CMK (cell line): Measurements from ENCODE around the gene HPS3.

Experiments used
- DNase-seq: peaks from one replicate; pipeline ENCODE4 v3.0.0-alpha.2; 2010; ENCODE audit warnings: low read depth

Gene HPS3

GRCh38 chr3:149120051-149120972 is 9.1 kb upstream of the HPS3 start:
- no peak for DNase-seq

DNA sequence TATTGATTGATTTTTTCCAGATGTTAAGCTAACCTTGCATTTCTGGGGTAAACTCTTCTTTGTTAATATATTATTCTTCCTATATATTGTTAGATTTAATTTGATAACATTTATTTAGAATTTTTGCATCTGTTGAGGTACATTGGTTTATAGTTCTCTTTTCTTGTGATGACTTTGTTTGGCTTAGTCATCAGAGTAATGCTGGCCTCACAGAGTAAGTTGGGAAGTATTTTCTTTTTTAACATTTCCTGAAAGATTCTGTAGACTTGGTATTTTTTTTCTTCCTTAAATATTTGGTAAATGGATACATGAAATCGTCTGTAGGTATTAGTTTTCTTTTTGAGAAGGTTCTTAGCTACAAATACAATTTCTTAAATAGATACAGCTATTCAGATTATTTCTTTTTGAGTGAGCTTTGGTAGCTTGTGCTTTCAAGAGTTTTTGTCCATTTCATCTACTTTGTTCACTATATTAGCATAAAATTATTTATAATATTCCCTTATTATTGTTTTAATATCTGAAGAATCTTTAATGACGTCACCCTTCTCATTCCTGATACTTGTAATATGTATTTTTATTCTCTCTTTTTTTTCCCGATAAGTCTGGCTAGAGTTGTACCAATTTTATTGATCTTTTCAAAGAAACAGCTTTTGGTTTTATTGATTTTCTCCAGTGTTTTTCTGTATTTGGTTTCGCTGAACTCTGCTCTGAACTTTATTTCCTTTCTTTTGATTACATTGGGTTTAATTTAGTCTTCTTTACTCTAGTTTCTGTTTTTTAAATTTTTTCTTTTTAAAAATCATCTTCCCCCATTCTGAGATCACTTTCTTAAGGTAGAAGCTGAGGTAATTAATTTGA is 6.5 kb upstream of the HPS3 start:
- DNase-seq: no peak

GRCh38 chr3:149128821-149129220 is 617 bp upstream of the HPS3 start:
- DNase-seq: no peak

GRCh38 chr3:149131589-149131988 is 2.2 kb downstream of the HPS3 start:
- no peak for DNase-seq

- no peak for DNase-seq
These were observed 5.1 kb downstream of the HPS3 start for GRCh38 chr3:149134575-149134974.

DNA sequence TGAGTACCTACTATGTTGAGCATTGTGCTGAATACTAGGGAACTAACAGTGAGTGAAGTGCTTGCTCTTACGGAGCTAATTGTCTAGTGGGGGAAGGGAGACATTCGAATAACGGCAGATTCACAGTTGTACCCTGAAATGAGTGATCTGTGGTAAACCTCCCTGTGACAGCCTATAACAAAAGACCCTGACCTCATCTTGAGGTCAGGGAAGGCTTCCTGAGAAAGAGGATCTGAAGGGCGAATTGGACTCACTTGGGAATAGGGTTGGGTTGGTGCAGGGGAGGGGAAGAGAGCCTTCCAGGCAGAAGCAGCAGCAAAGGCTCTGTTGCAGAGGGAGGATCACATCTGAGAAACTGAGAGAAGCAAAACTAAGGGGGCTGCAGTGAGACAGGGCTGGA is 13.2 kb downstream of the HPS3 start:
- DNase-seq: no peak

DNA sequence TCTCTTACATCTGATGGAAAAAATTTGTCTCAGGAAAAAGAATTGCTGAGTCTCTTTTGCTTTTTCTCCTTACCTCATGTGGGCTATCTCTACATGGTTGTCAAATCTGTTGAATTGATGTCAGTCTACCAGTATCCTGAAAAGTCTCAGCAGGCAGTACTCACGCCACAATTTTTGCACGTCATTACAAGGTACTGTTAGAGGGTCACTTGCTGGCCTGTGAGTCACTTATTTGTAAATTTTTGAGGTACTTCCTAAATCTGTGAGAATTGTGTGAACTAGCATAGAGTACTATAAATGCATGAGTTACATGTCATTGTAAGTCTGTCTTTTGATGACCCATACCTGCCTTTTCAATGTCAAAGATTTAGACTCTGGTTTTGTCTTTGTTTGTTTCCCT is 15.9 kb downstream of the HPS3 start:
- no peak for DNase-seq

DNA sequence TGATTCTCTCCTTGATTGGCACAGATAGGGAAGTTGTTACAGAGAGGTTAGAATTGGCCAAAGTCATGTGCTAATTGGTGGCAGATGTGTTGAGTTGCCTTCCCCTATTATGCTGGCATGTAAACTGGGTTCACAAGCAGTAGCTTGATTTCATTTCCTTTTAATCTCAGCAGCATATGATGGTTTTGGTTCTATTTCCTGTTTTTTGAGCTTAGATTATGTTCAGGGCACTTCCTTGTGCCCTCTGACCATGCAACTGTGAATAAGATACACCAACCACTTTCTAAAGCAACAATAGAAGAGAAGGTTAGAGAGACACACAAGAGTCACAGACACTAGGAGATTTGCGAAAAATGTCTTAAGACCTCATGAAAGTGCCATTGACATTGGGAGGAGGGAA is 16.5 kb downstream of the HPS3 start:
- no peak for DNase-seq

- no peak for DNase-seq
These were observed 21.0 kb downstream of the HPS3 start for GRCh38 chr3:149150436-149150835.

DNA sequence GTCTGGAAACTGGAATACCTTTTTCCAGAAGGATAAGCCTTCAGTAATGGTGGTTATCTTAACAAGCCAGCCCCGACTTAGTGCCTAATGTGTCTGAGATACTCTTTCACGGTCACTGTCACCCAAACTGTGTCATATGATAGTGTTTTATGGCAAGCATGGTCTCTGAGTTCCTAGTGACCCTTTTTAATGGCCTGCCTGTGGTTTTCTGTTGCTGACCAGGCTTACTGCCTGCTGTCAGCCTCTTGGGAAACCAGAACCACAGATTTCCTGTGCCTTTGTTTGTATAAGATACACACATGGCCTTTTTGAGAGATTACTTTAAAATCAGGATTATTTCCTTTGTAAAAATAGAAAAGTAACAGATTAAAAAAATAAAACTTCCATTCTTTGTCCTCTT is 22.4 kb downstream of the HPS3 start:
- DNase-seq: peak; percentile 24

GRCh38 chr3:149152420-149152819 is 23.0 kb downstream of the HPS3 start:
- no peak for DNase-seq

DNA sequence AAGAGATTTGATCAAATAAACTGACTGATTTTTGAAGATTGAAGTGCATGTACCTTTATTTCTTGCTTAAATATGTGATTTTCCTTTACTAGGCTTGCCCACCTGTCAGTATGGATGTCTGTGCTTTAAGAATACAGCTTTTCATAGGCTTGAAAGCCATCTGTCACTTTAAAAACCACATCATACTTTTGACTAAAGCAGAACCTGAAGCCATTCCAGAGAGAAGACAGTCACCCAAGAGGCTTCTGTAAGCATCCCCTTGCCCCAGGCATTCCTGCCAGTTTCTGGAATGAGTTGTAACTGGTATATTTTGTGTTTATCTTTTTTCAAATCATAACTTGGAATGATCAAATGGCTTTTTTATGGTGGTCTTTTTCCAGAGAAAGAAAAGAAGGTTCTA is 24.0 kb downstream of the HPS3 start:
- no peak for DNase-seq

DNA sequence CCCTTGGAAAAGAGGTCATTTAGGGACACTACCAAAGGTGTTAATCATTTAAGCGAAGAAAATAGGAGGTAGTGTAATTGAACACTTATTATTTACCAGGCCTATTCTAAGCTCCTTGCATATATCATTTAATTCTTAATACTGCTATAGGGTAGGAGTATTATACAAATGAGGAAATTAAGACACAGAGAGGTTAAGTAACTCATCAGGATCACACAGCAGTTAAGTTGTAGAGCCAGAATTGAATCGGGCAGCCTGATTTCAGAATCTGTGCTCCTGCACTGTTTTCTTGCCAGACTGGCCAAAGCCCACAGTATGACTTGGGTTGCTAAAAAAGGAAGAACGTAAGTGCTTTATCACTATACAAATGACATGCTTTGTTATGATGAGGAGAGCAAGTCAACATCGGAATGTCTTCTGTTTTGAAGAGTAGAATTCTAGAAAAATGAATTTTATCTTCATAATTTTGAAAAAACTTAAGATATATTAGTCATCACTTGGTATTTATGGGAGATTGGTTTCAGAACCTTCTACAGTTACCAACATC is 31.4 kb downstream of the HPS3 start:
- no peak for DNase-seq

DNA sequence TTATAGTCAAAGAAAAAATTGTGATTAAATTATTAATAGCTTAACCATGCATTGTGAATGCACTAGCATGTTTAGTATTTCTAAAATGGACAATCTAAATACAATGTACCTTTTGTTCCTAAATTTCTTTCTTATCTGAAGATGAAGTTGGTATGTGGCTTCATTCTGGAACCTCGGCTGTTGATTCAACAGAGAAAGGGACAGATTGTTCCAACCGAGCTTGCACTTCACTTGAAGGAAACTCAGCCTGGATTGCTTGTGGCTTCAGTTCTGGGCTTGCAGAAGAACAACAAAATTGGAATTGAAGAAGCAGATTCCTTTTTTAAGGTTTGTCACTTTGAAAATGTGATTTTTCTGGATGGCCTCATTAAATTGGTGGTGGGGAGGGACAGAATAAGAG is 32.6 kb downstream of the HPS3 start:
- DNase-seq: no peak

GRCh38 chr3:149163066-149163465 is 33.6 kb downstream of the HPS3 start:
- no peak for DNase-seq

DNA sequence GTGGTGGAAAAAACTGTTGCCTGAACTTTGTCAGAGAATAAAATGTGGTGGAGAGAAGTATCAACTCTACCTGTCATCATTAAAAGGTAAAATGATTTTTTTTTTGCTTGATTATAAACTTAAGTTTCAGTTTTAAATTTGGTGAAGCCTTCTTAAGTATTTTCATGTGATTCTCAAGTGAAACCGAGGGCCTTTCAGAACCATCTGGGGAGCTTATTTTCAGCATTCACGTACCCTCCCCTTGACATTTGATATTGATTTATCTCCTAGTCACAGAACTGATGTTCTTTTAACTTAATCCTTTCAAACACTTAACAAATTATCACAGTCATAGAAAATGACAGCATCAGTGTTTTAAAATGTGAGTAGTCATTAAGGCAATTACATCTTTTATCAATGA is 38.5 kb downstream of the HPS3 start:
- no peak for DNase-seq

DNA sequence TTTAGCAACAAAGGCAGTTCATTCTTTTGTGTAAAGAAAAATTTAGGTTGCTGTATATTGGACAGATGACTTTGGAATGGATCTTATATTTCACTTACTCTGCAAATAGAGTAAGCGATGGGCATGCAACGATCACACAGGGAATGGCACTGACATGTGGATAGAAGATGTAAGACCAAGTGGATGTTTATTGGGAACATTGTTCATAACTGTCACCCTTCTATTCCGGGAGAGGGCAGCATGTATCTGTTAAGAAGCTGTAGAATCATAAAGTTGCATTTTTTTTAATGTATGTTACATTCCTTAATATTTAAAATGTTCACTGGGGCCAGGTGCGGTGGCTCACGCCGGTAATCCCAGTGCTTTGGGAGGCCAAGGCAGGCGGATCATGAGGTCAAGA is 41.2 kb downstream of the HPS3 start:
- no peak for DNase-seq

GRCh38 chr3:149174901-149175300 is 45.5 kb downstream of the HPS3 start:
- no peak for DNase-seq

DNA sequence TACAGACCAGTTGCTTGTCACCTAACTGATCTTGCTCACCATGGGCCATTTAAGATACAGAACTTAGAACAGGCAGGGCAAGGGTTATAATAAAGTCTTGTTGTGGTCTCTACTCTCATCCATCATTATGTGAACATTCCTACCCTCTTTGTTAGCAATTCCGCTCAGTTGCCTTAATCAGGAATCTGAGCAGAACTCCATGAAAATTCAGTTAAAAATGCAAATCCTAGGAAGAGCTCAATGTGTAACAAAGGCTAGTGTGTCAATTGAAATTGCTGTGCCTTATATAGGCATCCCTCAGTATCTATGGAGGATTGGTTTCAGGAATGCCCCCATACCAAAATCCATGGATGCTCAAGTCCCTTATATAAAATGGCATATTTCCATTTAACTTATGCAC is 47.7 kb downstream of the HPS3 start:
- DNase-seq: no peak

GRCh38 chr3:149179220-149179619 is 49.8 kb downstream of the HPS3 start:
- DNase-seq: no peak

DNA sequence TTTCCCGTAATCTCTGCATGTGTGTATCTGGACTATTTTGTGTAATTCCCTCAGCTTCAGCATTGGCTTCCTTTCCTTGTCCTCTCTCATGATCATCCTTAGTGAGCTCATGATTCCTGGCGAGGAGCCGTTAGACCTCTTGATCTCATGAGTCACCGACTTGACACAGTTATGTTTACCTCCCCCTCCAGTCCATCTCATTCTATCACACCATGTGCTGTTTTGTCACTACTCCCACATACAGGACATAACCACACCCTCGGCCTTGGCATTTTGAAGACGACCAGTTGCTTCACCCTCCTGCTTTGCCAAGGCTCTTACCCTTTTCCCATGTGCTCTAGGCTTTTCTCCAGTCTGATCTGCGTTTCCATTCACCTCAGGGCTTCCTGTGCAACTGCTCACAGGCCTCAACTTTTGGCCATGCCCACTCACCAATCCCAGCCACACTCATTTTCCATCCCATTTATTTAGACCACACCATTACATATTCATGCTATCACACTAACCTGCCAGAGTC is 50.7 kb downstream of the HPS3 start:
- DNase-seq: no peak

GRCh38 chr3:149181182-149181581 is 51.7 kb downstream of the HPS3 start:
- no peak for DNase-seq

GRCh38 chr3:149186219-149186618 is 56.8 kb downstream of the HPS3 start:
- no peak for DNase-seq
